Neuron (in vitro differentiated cells): ENCODE data around the gene SYNJ1.

ENCODE experiments used
- H2AFZ ChIP-seq: one replicate; pipeline ENCODE4 v1.6.1; 2013; ENCODE audit warnings: low read depth, mild to moderate bottlenecking, inconsistent platforms, low read length, moderate library complexity
- H3K27me3 ChIP-seq: one replicate; pipeline ENCODE4 v1.6.1; 2013; ENCODE audit warnings: low read length; ENCODE audit not compliant: insufficient read depth
- H3K36me3 ChIP-seq: one replicate; pipeline ENCODE4 v1.6.1; 2013; ENCODE audit warnings: low read length; ENCODE audit not compliant: insufficient read depth
- H3K4me1 ChIP-seq: one replicate; pipeline ENCODE4 v1.6.1; 2013; ENCODE audit warnings: low read length; ENCODE audit not compliant: insufficient read depth
- H3K4me3 ChIP-seq: 2 replicates; pipeline ENCODE4 v1.5.1; 2013; ENCODE audit warnings: mild to moderate bottlenecking, low read length, moderate library complexity
- H3K9me3 ChIP-seq: one replicate; pipeline ENCODE4 v1.6.1; 2013; ENCODE audit warnings: low read length

SYNJ1 gene

DNA sequence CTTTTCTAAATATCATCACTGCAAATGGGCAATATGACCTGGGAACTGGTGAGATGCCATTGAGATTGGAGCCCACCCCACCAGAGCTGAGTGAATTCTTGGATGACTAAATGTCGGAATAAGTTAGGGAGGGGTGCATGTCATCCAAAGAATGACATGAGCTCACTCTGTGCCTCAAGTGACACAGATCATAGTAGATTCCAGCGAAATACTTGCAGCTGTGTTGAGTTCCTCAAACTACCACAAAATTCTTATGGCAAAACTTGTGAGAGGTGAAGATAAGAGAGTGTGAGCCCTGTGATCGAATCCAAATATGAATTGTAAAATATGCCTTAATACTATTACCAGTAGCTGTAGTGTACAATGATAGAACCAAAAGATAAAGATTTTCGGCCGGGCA, 140.2 kb downstream of the SYNJ1 start:
- Histone ChIP-seq H3K9me3 (no peaks in the 10 kb centered on the region), H2AFZ (no peak overlapping the region), H3K27me3 (no peaks in the 10 kb centered on the region), H3K4me3 (no peak overlapping the region), H3K4me1 (no peaks in the 10 kb centered on the region), H3K36me3 (no peaks in the 10 kb centered on the region)

DNA sequence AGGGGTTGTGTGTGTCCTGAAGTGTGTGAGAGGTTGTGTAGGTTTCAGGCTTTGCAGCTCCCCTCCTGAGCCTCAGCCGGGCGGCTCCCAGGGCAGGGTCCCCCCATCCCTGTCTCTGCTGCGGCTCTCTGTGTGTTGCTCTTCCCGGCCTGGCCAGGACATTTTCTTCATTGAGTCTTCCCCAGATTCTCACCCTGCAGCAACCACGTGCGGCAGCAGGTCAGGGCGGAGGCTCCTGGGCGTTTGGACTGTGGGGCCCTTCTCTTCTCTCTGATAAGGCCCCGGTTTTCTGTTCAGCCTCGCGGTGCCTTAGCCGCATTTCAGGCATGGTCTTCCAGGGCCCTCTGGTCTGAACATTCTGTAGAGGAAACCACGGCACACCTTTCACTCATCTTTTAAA, 140.7 kb downstream of the SYNJ1 start:
- Histone ChIP-seq H3K36me3 (no peaks in the 10 kb centered on the region), H3K27me3 (no peaks in the 10 kb centered on the region), H3K9me3 (no peaks in the 10 kb centered on the region), H2AFZ (no peak overlapping the region), H3K4me1 (no peaks in the 10 kb centered on the region), H3K4me3 (no peak overlapping the region)

DNA sequence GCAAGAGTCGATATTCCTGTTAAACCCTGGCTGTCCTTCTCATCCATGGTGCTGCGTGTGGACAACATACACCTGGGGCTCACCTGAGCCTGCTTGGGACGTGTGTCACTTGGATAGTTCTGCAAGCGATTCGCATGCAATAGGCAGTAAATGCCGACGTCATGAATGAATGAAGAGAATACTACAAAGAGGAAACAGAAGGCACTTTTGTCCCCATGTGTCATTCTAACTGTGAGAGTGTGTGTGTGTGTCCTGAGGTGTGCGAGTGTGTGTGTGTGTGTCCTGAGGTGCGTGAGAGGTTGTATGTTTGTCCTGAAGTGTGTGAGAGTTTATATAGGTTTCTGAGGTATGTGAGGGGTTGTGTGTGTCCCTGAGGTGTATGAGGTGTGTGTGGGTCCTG, 141.8 kb downstream of the SYNJ1 start:
- Histone ChIP-seq H3K4me1 (no peaks in the 10 kb centered on the region), H3K4me3 (no peak overlapping the region), H3K36me3 (no peaks in the 10 kb centered on the region), H3K27me3 (no peaks in the 10 kb centered on the region), H2AFZ (no peak overlapping the region), H3K9me3 (no peaks in the 10 kb centered on the region)

DNA sequence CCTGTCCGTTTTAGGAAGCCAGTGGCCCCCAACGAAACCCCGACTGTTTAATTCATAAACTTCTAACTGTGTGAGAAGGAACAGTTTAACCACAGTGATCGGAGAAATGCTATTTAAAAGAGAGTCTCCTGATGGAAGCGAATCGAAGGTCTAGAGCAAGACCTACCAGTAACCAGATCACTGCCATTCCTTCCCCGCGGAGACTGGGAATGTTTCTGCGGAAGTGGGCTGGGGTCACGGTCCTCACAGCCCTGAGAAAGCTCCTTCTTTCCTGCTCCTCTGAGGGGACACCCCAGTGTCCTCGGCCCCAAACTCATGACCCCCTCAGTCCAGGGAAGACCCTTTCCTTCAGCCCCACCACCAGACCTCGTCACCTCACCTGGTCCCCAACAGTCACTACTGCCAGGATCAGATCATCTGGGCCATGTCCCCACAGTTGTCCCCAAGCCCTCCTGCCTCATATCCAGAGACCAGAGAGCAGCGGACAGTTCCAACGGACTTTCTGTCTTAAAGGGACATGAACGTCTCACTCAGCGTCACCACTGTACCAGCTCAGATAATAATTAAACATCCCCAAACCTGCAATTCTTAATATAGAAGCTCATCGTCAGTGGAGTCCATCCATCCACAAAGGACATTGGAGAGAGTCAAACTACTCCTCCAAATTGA, 142.6 kb downstream of the SYNJ1 start, which contains the start of gene TCP10L:
TSS of gene TCP10L (minus strand) at position 482 of the 669 bp plus-strand sequence. CDS start 1,219 bp downstream, outside the sequence.
- Histone ChIP-seq H3K4me3 (no peak within 1 kb of the TSS), H2AFZ (no peak within 1 kb of the TSS), H3K4me1 (no peaks in the 10 kb centered on the region), H3K36me3 (no peaks in the 10 kb centered on the region), H3K27me3 (no peaks in the 10 kb centered on the region), H3K9me3 (no peaks in the 10 kb centered on the region)

DNA sequence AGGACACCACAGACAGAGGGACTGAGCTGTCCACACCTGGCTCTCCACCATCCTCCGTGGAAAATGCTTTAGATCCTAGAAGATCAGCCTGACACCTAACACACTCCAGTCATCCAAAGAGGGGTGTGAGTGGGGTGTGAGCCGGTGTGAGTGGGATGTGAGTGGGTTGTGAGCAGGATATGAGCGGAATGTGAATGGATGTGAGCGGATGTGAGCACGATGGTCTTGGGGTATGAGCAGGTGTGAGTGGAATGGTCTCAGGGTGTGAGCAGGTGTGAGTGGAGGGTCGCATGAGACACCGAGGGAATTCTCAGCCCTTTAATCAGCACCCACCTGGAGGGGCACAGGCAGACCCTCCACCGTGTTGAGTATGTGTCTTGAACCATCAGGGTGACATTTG, 143.3 kb downstream of the SYNJ1 start:
- no peak overlapping the region for H3K4me3 ChIP-seq
- H3K9me3 ChIP-seq = no peaks in the 10 kb centered on the region
- H3K27me3 ChIP-seq = no peaks in the 10 kb centered on the region
- H3K4me1 ChIP-seq = no peaks in the 10 kb centered on the region
- H3K36me3 ChIP-seq = no peaks in the 10 kb centered on the region
- no peak overlapping the region for H2AFZ ChIP-seq

DNA sequence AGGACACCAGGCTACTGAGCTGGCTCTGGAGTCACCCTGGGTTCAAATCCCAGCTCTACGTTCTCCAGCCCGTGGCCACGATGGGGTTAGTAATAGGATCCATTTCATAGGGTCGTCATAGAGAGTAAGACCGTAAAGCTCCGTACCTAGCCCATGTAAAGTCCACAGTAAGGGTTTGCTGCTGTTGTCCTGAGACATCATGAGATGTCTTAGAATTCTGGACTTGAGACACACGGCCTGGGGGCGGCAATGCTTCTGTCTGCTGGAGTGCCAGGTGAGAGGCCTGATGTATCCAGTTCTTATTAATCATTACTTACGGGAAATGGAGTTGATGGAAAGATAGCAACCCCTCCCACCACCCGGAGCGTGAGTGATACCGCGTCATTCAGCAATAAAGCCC, 146.1 kb downstream of the SYNJ1 start:
- no peak overlapping the region for H2AFZ ChIP-seq
- no peak overlapping the region for H3K4me3 ChIP-seq
- peaks cover 2% of the 10 kb centered on the region for H3K9me3 ChIP-seq
- no peaks in the 10 kb centered on the region for H3K4me1 ChIP-seq
- H3K27me3 ChIP-seq = no peaks in the 10 kb centered on the region
- no peaks in the 10 kb centered on the region for H3K36me3 ChIP-seq

DNA sequence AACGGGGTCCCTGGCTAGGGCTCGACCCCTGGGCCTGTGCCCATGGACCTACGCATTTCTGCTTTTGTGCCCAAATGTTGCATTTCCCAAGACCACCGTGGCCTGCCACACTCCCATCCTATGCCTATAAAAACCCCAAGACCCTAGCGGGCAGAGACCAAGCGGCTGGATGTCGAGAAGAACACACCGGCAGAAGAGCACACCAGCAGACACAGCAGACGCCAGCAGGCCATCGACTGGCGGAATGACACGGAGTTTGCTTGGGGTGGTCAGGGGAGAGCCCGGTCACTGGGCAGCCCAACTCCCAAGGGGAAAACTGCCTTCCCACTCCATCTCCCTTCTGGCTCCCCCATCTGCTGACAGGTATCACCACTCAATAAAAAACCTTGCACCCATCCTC, 146.9 kb downstream of the SYNJ1 start:
- H3K9me3 ChIP-seq = peaks cover 2% of the 10 kb centered on the region
- H3K4me1 ChIP-seq = no peaks in the 10 kb centered on the region
- H3K4me3 ChIP-seq = no peak overlapping the region
- no peaks in the 10 kb centered on the region for H3K27me3 ChIP-seq
- no peak overlapping the region for H2AFZ ChIP-seq
- H3K36me3 ChIP-seq = no peaks in the 10 kb centered on the region
